Keratinocyte (primary cell): ENCODE measurements around the gene STX8. TPM values are rescaled to one million over a fixed set of nuclear protein-coding genes. Genes with fewer than 3 reads are reported as not detected.

ENCODE experiments used
- DNase-seq: peaks from one replicate; pipeline ENCODE4 v3.0.0-alpha.2; 2011; ENCODE audit warnings: low read depth, missing footprints, low spot score
- FAIRE-seq: peaks from 2 replicates; lab custom pipeline; 2011; peaks lifted over from hg19 to GRCh38; lab: Jason Lieb, UNC
- H2AFZ ChIP-seq: 2 replicates; pipeline ENCODE4 v1.6.0; 2012; ENCODE audit warnings: low read length, control low read depth, inconsistent platforms; ENCODE audit not compliant: control insufficient read depth
- H3K27ac ChIP-seq: 2 replicates; pipeline ENCODE4 v1.5.1; 2011; ENCODE audit warnings: low read length; ENCODE audit not compliant: control insufficient read depth, insufficient read depth
- H3K27me3 ChIP-seq: 3 replicates; pipeline ENCODE4 v1.6.0; 2011; ENCODE audit warnings: low read length; ENCODE audit not compliant: control insufficient read depth, insufficient read depth; ENCODE audit errors: extremely low read depth
- H3K36me3 ChIP-seq, 2 experiments: 2 replicates in 1 of 2; 3 replicates in 1 of 2; pipeline ENCODE4 v1.5.1; 2011; ENCODE audit warnings: low read length in 2 of 2, mild to moderate bottlenecking in 1 of 2; ENCODE audit not compliant: control insufficient read depth in 2 of 2, insufficient read depth in 2 of 2; ENCODE audit errors: extremely low read depth in 1 of 2
- H3K4me1 ChIP-seq: 3 replicates; pipeline ENCODE4 v1.5.1; 2011; ENCODE audit warnings: low read length; ENCODE audit not compliant: control insufficient read depth, insufficient read depth; ENCODE audit errors: extremely low read depth
- H3K4me2 ChIP-seq: 3 replicates; pipeline ENCODE4 v1.6.0; 2011; ENCODE audit warnings: low read depth, low read length; ENCODE audit not compliant: control insufficient read depth, insufficient read depth; ENCODE audit errors: extremely low read depth
- H3K4me3 ChIP-seq, 3 experiments: fragments of 200-600 bp in 1 of 3; sonication (generic) in 1 of 3; 2 replicates in 2 of 3; 3 replicates in 1 of 3; pipeline ENCODE4 v1.5.1; 2011 to 2016; ENCODE audit warnings: low read length in 3 of 3, mild to moderate bottlenecking in 3 of 3, control low read depth in 2 of 3, inconsistent platforms in 1 of 3, low read depth in 1 of 3, mixed read lengths in 1 of 3, mixed run types in 1 of 3, moderate library complexity in 1 of 3; ENCODE audit not compliant: control insufficient read depth in 2 of 3, insufficient read depth in 2 of 3; ENCODE audit errors: extremely low read depth in 1 of 3
- H3K79me2 ChIP-seq: 2 replicates; pipeline ENCODE4 v1.6.0; 2012; ENCODE audit warnings: low read length; ENCODE audit not compliant: control insufficient read depth, insufficient read depth
- H3K9ac ChIP-seq: 3 replicates; pipeline ENCODE4 v1.6.0; 2011; ENCODE audit warnings: low read length; ENCODE audit not compliant: control insufficient read depth, insufficient read depth; ENCODE audit errors: extremely low read depth
- H3K9me1 ChIP-seq: 3 replicates; pipeline ENCODE4 v1.6.0; 2011; ENCODE audit warnings: low read length; ENCODE audit not compliant: control insufficient read depth, insufficient read depth; ENCODE audit errors: extremely low read depth
- H3K9me3 ChIP-seq: 2 replicates; pipeline ENCODE4 v1.5.1; 2012; ENCODE audit warnings: low read depth, low read length; ENCODE audit not compliant: control insufficient read depth
- H4K20me1 ChIP-seq: 3 replicates; pipeline ENCODE4 v1.6.0; 2011; ENCODE audit warnings: low read length; ENCODE audit not compliant: control insufficient read depth, insufficient read depth; ENCODE audit errors: extremely low read depth
- CTCF ChIP-seq, 3 experiments: IDR thresholded peaks in 1 of 3; conservative IDR thresholded peaks in 1 of 3; optimal IDR thresholded peaks in 1 of 3; 2 replicates in 2 of 3; 3 replicates in 1 of 3; pipeline versions ENCODE3 to v1.5.1; 2011; ENCODE audit warnings: low read length in 3 of 3, mild to moderate bottlenecking in 3 of 3, moderate library complexity in 2 of 3, control low read depth in 1 of 3, inconsistent platforms in 1 of 3; ENCODE audit not compliant: insufficient read depth in 2 of 3; ENCODE audit errors: extremely low read depth in 1 of 3
- EZH2 ChIP-seq: IDR thresholded peaks from one replicate; pipeline ENCODE4 v1.6.1; 2012; ENCODE audit warnings: inconsistent platforms, mild to moderate bottlenecking, low read length, moderate library complexity
- dilution Hi-C: fragments of 300-500 bp; cut with MboI; formaldehyde crosslinking; loops from one replicate; pipeline ENCODE4 v1.7.0; 2020; ENCODE audit warnings: low sequenced_read_pairs; ENCODE audit not compliant: extremely low pct_ligation_motif_present
- polyA plus RNA-seq, 5 experiments: library from polyadenylated mRNA; depleted of rRNA in 3 of 5; stranded (reverse) in 3 of 5; stranded (forward) in 1 of 5; unstranded in 1 of 5; fragments of >200 nt; gene quantifications; 1 replicate in 1 of 5; 2 replicates in 3 of 5; 3 replicates in 1 of 5; pipeline versions ENCODE4 v1.2.1 to v1.2.3, GENCODE V29; 2011 to 2012; ENCODE audit warnings: missing spikeins in 2 of 5, low read depth in 1 of 5, low replicate concordance in 1 of 5

Gene STX8
- polyA plus RNA-seq, 1 donor (not counting 4 experiments of a cell fraction or from before 2014, with no cell fraction given), result 90.3 TPM

GRCh38 chr17:9509236-9509816, 66.3 kb downstream of the STX8 start:
- Histone ChIP-seq H3K27me3 (no peaks in the 10 kb centered on the region), H4K20me1 (no peaks in the 10 kb centered on the region), H3K9me3 (no peaks in the 10 kb centered on the region), H3K9ac (no peak overlapping the region), H3K36me3 (no peaks in the 10 kb centered on the region), H3K4me1 (peaks cover 10% of the 10 kb centered on the region), H3K79me2 (no peaks in the 10 kb centered on the region), H3K9me1 (no peaks in the 10 kb centered on the region), H3K4me2 (no peak overlapping the region), H2AFZ (no peak overlapping the region), H3K27ac (no peak overlapping the region), H3K4me3 (no peak overlapping the region)
- DNase-seq, result no peak
- FAIRE-seq, result no peak
- dilution Hi-C loops, result no loop called here
- TF ChIP-seq CTCF (optimal IDR thresholded peaks at IDR 0.05 in 1 of 3, IDR thresholded peaks at IDR 0.05 in 1 of 3, conservative IDR thresholded peaks at IDR 0.05 in 1 of 3; ENCODE audit: extremely low read depth in 1 of 3, insufficient read depth in 2 of 3, low read length in 3 of 3), result no peak
- no peak for TF ChIP-seq EZH2

- Histone ChIP-seq H3K4me3 (no peak overlapping the region), H3K4me2 (no peak overlapping the region), H3K27me3 (no peaks in the 10 kb centered on the region), H3K9ac (no peak overlapping the region), H3K9me1 (no peaks in the 10 kb centered on the region), H3K9me3 (no peaks in the 10 kb centered on the region), H3K27ac (no peak overlapping the region), H3K36me3 (no peaks in the 10 kb centered on the region), H3K79me2 (no peaks in the 10 kb centered on the region), H4K20me1 (no peaks in the 10 kb centered on the region), H3K4me1 (no peaks in the 10 kb centered on the region), H2AFZ (no peak overlapping the region)
- TF ChIP-seq CTCF (optimal IDR thresholded peaks at IDR 0.05 in 1 of 3, IDR thresholded peaks at IDR 0.05 in 1 of 3, conservative IDR thresholded peaks at IDR 0.05 in 1 of 3; ENCODE audit: extremely low read depth in 1 of 3, insufficient read depth in 2 of 3, low read length in 3 of 3), result no peak
- TF ChIP-seq EZH2, result no peak
- dilution Hi-C loops, result no loop called here
- DNase-seq (no peak), FAIRE-seq (no peak)
Measured at GRCh38 chr17:9499041-9499440, 76.6 kb downstream of the STX8 start.
